Fibroblast of skin of right biceps (primary cell): Measurements from ENCODE around the gene TRIM71.

Experiments used
- DNase-seq: peaks from one replicate; pipeline ENCODE4 v3.0.0-alpha.2; 2013

The TRIM71 gene

GRCh38 chr3:32946973-32947788 is 129.4 kb downstream of the TRIM71 start:
- no peak for DNase-seq
